ENCODE results near the gene FCER1G. TPM values are rescaled to one million over a fixed set of nuclear protein-coding genes. Genes with fewer than 3 reads are reported as not detected.

The FCER1G gene
- total RNA-seq, 1 donor from 2014 or later = not detected

GRCh38 chr1:161201836-161202712 is 13.0 kb upstream of the FCER1G start, which contains the start of gene NDUFS2:
Gene NDUFS2 (plus strand): TSS chr1:161202367. CDS start chr1:161202386, 19 bp downstream.
- Histone ChIP-seq H3K27ac (peak within 1 kb of the TSS; percentile 76), H3K4me1 (peaks cover 56% of the 10 kb centered on the region), H2AFZ (replicated peaks) (peak within 1 kb of the TSS; percentile 88), H3K27me3 (no peaks in the 10 kb centered on the region), H3F3A (ENCODE audit: low read depth) (peaks cover 46% of the 10 kb centered on the region), H3K4me3 (peak within 1 kb of the TSS; percentile 75), H3K4me2 (peak within 1 kb of the TSS; percentile 79), H4K20me1 (ENCODE audit: low read depth) (no peaks in the 10 kb centered on the region), H3K79me2 (ENCODE audit: low read depth) (peaks cover 29% of the 10 kb centered on the region), H3K9me3 (ENCODE audit: low read depth) (no peaks in the 10 kb centered on the region), H3K9ac (peak within 1 kb of the TSS; percentile 87), H3K36me3 (peaks cover 10% of the 10 kb centered on the region)
- Mint-ChIP-seq H3K9me3 (no peaks in the 10 kb centered on the region), H3K36me3 (peaks cover 16% of the 10 kb centered on the region), H3K27ac (peak within 1 kb of the TSS; percentile 98), H3K4me3 (peak within 1 kb of the TSS; percentile 94), H3K4me1 (peaks cover 67% of the 10 kb centered on the region), H3K27me3 (ENCODE audit: insufficient read depth, low read depth) (no peaks in the 10 kb centered on the region)
- DNase-seq (ENCODE audit: low spot score) = peak; percentile 99
- peak; percentile 63 for TF ChIP-seq CTCF (IDR thresholded peaks at IDR 0.05)
- no peak for TF ChIP-seq EZH2phosphoT487 (IDR thresholded peaks at IDR 0.05)
- no peak for TF ChIP-seq EZH2 (IDR thresholded peaks at IDR 0.05)

GRCh38 chr1:161206411-161207140 is 8.5 kb upstream of the FCER1G start:
- no peaks in the 10 kb centered on the region for H3K9me3 Mint-ChIP-seq
- no peak overlapping the region for H3K4me3 Mint-ChIP-seq
- Histone ChIP-seq H3F3A (ENCODE audit: low read depth) (peaks cover 21% of the 10 kb centered on the region), H3K9ac (no peak overlapping the region), H3K79me2 (ENCODE audit: low read depth) (peaks cover 29% of the 10 kb centered on the region), H3K4me3 (no peak overlapping the region), H3K27ac (no peak overlapping the region), H3K4me2 (no peak overlapping the region), H4K20me1 (ENCODE audit: low read depth) (peaks cover 5% of the 10 kb centered on the region), H2AFZ (replicated peaks) (no peak overlapping the region), H3K27me3 (no peaks in the 10 kb centered on the region), H3K9me3 (ENCODE audit: low read depth) (no peaks in the 10 kb centered on the region), H3K4me1 (peaks cover 11% of the 10 kb centered on the region), H3K36me3 (peaks cover 21% of the 10 kb centered on the region)
- no peak for TF ChIP-seq EZH2phosphoT487 (IDR thresholded peaks at IDR 0.05)
- no peak for TF ChIP-seq EZH2 (IDR thresholded peaks at IDR 0.05)
- no peak for TF ChIP-seq CTCF (IDR thresholded peaks at IDR 0.05)
- H3K27me3 Mint-ChIP-seq (ENCODE audit: insufficient read depth, low read depth) = peaks cover 6% of the 10 kb centered on the region
- H3K27ac Mint-ChIP-seq = no peak overlapping the region
- peaks cover 25% of the 10 kb centered on the region for H3K4me1 Mint-ChIP-seq
- no peak for DNase-seq (ENCODE audit: low spot score)
- H3K36me3 Mint-ChIP-seq = peaks cover 24% of the 10 kb centered on the region

GRCh38 chr1:161207173-161207572 is 7.9 kb upstream of the FCER1G start:
- no peaks in the 10 kb centered on the region for H3K9me3 ChIP-seq (ENCODE audit: low read depth)
- H3K27ac ChIP-seq = no peak overlapping the region
- peaks cover 27% of the 10 kb centered on the region for H3K36me3 Mint-ChIP-seq
- H3K4me1 Mint-ChIP-seq = peaks cover 19% of the 10 kb centered on the region
- no peaks in the 10 kb centered on the region for H3K27me3 ChIP-seq
- H3K9ac ChIP-seq = no peak overlapping the region
- peaks cover 6% of the 10 kb centered on the region for H3K27me3 Mint-ChIP-seq (ENCODE audit: insufficient read depth, low read depth)
- H3K4me3 Mint-ChIP-seq = no peak overlapping the region
- no peak overlapping the region for H2AFZ ChIP-seq (replicated peaks)
- H3K4me2 ChIP-seq = no peak overlapping the region
- H3K27ac Mint-ChIP-seq = no peak overlapping the region
- H3K9me3 Mint-ChIP-seq = no peaks in the 10 kb centered on the region
- peaks cover 23% of the 10 kb centered on the region for H3K36me3 ChIP-seq
- peaks cover 5% of the 10 kb centered on the region for H4K20me1 ChIP-seq (ENCODE audit: low read depth)
- TF ChIP-seq EZH2phosphoT487 (IDR thresholded peaks at IDR 0.05) = no peak
- no peak for TF ChIP-seq CTCF (IDR thresholded peaks at IDR 0.05)
- no peak for TF ChIP-seq EZH2 (IDR thresholded peaks at IDR 0.05)
- peaks cover 19% of the 10 kb centered on the region for H3F3A ChIP-seq (ENCODE audit: low read depth)
- H3K4me3 ChIP-seq = no peak overlapping the region
- H3K79me2 ChIP-seq (ENCODE audit: low read depth) = peaks cover 29% of the 10 kb centered on the region
- peaks cover 8% of the 10 kb centered on the region for H3K4me1 ChIP-seq
- no peak for DNase-seq (ENCODE audit: low spot score)
